Common myeloid progenitor, CD34-positive (primary cell): ENCODE measurements around the gene FIGLA.

Experiments
- CTCF ChIA-PET: fragments of 350-600 bp; sonication (Branson Sonifier 250); formaldehyde crosslinking; loops from one replicate; lab custom pipeline; 2021; ENCODE audit warnings: antibody characterized with exemption; lab: Charles Lee
- POLR2A ChIA-PET: fragments of 350-600 bp; sonication (Branson Sonifier 250); formaldehyde crosslinking; loops from one replicate; lab custom pipeline; 2021; ENCODE audit warnings: antibody characterized with exemption; lab: Charles Lee
- DNase-seq, 3 donors: peaks; one replicate each; pipeline versions ENCODE4 v3.0.0 to v3.0.0-alpha.2; 2013
- H3K27ac ChIP-seq, 2 experiments: 1 replicate in 1 of 2; 2 replicates in 1 of 2; pipeline ENCODE4 v1.7.0; 2013; ENCODE audit warnings: inconsistent platforms in 2 of 2, low read length in 2 of 2, mild to moderate bottlenecking in 2 of 2, low read depth in 1 of 2, moderate library complexity in 1 of 2; ENCODE audit not compliant: severe bottlenecking in 2 of 2, insufficient read depth in 1 of 2, poor library complexity in 1 of 2
- H3K27me3 ChIP-seq, 5 experiments: replicated peaks in 2 of 5; 1 replicate in 3 of 5; 2 replicates in 2 of 5; pipeline versions ENCODE4 v1.6.1 to v1.7.0; 2013; ENCODE audit warnings: low read length in 4 of 5, mild to moderate bottlenecking in 2 of 5, moderate library complexity in 2 of 5, inconsistent platforms in 1 of 5; ENCODE audit not compliant: insufficient read depth in 5 of 5, control insufficient read depth in 4 of 5
- H3K36me3 ChIP-seq, 4 experiments: 1 replicate in 2 of 4; 2 replicates in 2 of 4; pipeline versions ENCODE4 v1.6.1 to v1.7.0; 2013; ENCODE audit warnings: low read length in 3 of 4, control low read depth in 1 of 4, mild to moderate bottlenecking in 1 of 4; ENCODE audit not compliant: control insufficient read depth in 4 of 4, insufficient read depth in 4 of 4
- H3K4me1 ChIP-seq, 4 experiments: 1 replicate in 3 of 4; 2 replicates in 1 of 4; pipeline versions ENCODE4 v1.6.1 to v1.7.1; 2013; ENCODE audit warnings: low read length in 3 of 4, mild to moderate bottlenecking in 3 of 4, control low read depth in 1 of 4, inconsistent platforms in 1 of 4, moderate library complexity in 1 of 4; ENCODE audit not compliant: control insufficient read depth in 4 of 4, insufficient read depth in 4 of 4; ENCODE audit errors: control extremely low read depth in 1 of 4
- H3K4me3 ChIP-seq, 7 experiments: 1 replicate in 4 of 7; 2 replicates in 3 of 7; pipeline versions ENCODE4 v1.5.1 to v1.7.0; 2013; ENCODE audit warnings: mild to moderate bottlenecking in 7 of 7, low read length in 6 of 7, moderate library complexity in 6 of 7, inconsistent platforms in 2 of 7, low read depth in 2 of 7, control low read depth in 1 of 7; ENCODE audit not compliant: insufficient read depth in 4 of 7, control insufficient read depth in 1 of 7; ENCODE audit errors: extremely low read depth in 1 of 7
- H3K9me3 ChIP-seq, 5 experiments: 1 replicate in 4 of 5; 2 replicates in 1 of 5; pipeline versions ENCODE4 v1.6.1 to v1.7.1; 2013; ENCODE audit warnings: low read length in 4 of 5, mild to moderate bottlenecking in 2 of 5, inconsistent platforms in 1 of 5, low read depth in 1 of 5, moderate library complexity in 1 of 5; ENCODE audit not compliant: control insufficient read depth in 4 of 5, insufficient read depth in 2 of 5; ENCODE audit errors: control extremely low read depth in 1 of 5
- WGBS: methylation state at CpG from one replicate; pipeline ENCODE4 v1.1.5; 2013; ENCODE audit not compliant: insufficient coverage; 5-methylcytosine and 5-hydroxymethylcytosine counted together

FIGLA gene

DNA sequence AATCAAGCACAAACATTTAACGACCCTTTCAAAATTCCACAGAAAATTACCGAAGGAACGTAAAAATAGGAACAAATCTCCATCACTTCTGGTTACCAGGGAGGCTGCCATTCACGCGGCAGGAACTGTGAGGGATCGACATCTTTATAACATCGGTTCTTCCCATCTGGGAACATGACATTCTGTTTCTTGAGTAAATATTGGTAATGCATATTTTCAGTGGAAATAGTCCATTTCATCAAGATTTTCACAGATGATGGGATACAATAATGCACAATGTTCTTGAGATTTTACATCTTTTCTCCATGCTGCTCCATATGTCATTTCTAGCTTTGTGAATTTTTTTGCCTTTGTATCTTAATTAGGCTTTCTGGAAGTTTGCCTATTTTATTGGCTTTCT lies 32.5 kb downstream of the FIGLA start:
- peaks cover 5 to 26% (median 9%) of the 10 kb centered on the region in 5 experiments for H3K27me3 ChIP-seq
- H3K27ac ChIP-seq: no peak overlapping the region
- DNase-seq: no peak
- no peak overlapping the region for H3K4me3 ChIP-seq
- H3K4me1 ChIP-seq: no peaks in the 10 kb centered on the region
- no peaks in the 10 kb centered on the region for H3K36me3 ChIP-seq
- CTCF ChIA-PET: no interaction called here
- POLR2A ChIA-PET: no interaction called here
- H3K9me3 ChIP-seq: no peaks in the 10 kb centered on the region
- 100% methylated on average over 7 of the region's 7 CpGs for WGBS

DNA sequence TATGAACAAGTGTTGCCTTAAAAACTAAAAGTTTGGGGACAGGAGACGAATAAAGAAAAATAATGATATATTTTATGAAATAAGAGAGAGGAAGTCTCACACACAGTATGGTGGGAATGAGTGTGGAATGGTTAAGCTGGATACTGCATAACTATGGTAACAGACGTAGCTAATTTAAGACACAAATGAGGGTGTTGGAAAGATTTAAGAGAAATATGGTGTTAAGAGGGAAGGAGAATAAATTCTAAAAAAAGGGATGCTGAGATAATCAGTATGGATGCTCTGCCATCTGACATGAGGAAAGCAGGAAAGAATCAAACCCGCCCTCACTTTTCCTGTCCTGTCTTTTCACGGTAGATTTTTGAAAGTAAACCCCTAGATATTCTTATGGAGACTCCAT lies 33.1 kb downstream of the FIGLA start:
- Histone ChIP-seq H3K36me3 (no peaks in the 10 kb centered on the region), H3K27ac (no peak overlapping the region), H3K4me1 (no peaks in the 10 kb centered on the region), H3K4me3 (no peak overlapping the region), H3K9me3 (no peaks in the 10 kb centered on the region), H3K27me3 (peaks cover 5 to 26% (median 9%) of the 10 kb centered on the region in 5 experiments)
- ChIA-PET POLR2A (no interaction called here), CTCF (no interaction called here)
- DNase-seq: no peak
- 94% methylated on average over 4 of the region's 4 CpGs for WGBS

DNA sequence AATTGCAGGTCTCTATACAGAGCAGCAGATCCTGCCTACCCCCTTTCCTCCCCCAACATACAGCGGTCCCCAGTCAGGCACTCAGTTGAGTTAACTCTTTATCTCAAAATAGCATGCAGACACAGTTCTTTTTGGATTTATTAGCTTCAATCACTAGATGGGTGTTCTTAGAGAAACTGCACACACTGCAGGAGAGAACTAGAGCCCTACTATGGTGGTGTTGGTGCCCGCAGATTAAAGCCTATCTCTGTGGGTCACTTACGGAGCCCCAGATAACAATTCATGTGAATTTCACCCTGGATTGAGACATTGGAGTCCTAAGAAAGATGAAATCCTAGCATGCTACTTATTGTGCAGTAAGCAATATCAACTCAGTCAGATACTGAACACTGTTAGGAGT lies 34.3 kb downstream of the FIGLA start:
- 100% methylated on average over 3 of the region's 3 CpGs for WGBS
- Histone ChIP-seq H3K4me1 (no peaks in the 10 kb centered on the region), H3K4me3 (no peak overlapping the region), H3K27ac (no peak overlapping the region), H3K36me3 (no peaks in the 10 kb centered on the region), H3K27me3 (peaks cover 5 to 26% (median 12%) of the 10 kb centered on the region in 5 experiments), H3K9me3 (no peaks in the 10 kb centered on the region)
- ChIA-PET POLR2A (no interaction called here), CTCF (interaction anchor here (2.3 kb wide), 1 partner anchor 11 kb away, joined by 5 read pairs; no protein-coding TSS in a partner anchor)
- no peak for DNase-seq

DNA sequence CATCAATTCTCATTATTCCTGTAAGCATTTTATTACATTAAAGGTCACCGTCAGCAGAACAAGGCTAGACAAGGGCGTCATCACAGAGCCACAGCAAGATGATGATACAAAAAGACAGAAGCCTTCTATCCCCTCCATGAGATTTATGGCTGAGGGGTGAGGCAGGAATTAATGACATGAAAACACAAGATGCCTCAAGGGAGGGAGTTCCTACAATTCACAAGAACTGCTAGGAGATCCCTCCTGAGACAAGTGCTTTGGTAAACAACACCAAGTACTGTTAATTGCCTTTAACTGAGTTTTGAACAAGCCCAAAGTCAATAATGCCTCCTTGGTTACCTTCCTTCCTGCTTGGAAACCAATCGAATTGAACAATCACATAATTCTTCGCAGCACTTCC lies 36.5 kb downstream of the FIGLA start:
- WGBS: 77% methylated on average over 2 of the region's 4 CpGs
- no peaks in the 10 kb centered on the region for H3K4me1 ChIP-seq
- H3K36me3 ChIP-seq: no peaks in the 10 kb centered on the region
- H3K9me3 ChIP-seq: no peaks in the 10 kb centered on the region
- H3K4me3 ChIP-seq: no peak overlapping the region
- H3K27me3 ChIP-seq: peaks cover 5 to 22% (median 15%) of the 10 kb centered on the region in 5 experiments
- DNase-seq: no peak
- CTCF ChIA-PET: interaction anchor here (2.3 kb wide), 1 partner anchor 8 kb away, joined by 5 read pairs; no protein-coding TSS in a partner anchor
- no peak overlapping the region for H3K27ac ChIP-seq
- POLR2A ChIA-PET: no interaction called here

DNA sequence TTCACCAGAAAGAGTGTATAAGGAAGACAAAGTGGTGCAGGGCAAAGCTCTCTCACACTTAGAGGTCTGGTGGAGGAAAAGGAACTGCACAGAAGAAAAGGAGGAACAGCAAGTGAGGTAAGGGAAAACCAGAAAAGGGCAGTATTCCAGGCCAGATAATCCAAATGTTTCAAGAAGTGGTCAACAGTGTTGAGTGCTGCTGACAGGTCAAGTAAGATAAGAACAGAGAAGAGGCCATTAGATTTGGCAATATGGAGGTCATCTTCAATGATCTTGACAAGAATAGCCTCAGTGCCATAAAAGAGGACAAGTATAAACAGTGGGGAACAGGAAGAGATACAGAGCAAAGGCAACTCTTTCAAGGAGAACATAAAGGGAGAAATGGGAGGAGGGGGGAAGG lies 37.4 kb downstream of the FIGLA start:
- Histone ChIP-seq H3K4me3 (no peak overlapping the region), H3K4me1 (no peaks in the 10 kb centered on the region), H3K27ac (no peak overlapping the region), H3K36me3 (no peaks in the 10 kb centered on the region), H3K9me3 (no peaks in the 10 kb centered on the region), H3K27me3 (peaks cover 5 to 21% (median 14%) of the 10 kb centered on the region in 5 experiments)
- CTCF ChIA-PET: no interaction called here
- POLR2A ChIA-PET: no interaction called here
- DNase-seq: no peak

DNA sequence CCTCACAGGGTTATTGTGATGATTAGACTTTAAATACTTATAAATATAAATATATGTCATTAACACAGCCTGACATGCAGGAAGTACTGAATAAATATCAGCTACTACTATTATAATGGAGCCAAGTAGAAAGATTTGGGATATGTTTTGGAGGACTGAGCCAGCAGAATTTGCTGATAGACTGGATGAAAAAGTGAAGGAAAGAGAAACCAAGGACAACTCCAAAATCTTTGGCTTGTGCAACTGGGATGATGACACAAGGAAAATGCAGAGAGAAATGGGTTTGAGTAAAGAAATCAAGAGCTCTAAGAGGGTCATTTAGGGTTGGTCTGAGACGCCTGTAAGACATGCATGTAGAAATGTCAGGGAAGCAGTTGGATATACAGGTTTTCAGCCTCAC lies 38.0 kb downstream of the FIGLA start:
- Histone ChIP-seq H3K27me3 (peaks cover 4 to 21% (median 12%) of the 10 kb centered on the region in 5 experiments), H3K4me3 (no peak overlapping the region), H3K4me1 (no peaks in the 10 kb centered on the region), H3K36me3 (no peaks in the 10 kb centered on the region), H3K9me3 (peaks cover 0 to under 1% (median 0%) of the 10 kb centered on the region in 5 experiments), H3K27ac (no peak overlapping the region)
- 100% methylated on average over 1 of the region's 1 CpG for WGBS
- CTCF ChIA-PET: no interaction called here
- DNase-seq: no peak
- POLR2A ChIA-PET: no interaction called here

DNA sequence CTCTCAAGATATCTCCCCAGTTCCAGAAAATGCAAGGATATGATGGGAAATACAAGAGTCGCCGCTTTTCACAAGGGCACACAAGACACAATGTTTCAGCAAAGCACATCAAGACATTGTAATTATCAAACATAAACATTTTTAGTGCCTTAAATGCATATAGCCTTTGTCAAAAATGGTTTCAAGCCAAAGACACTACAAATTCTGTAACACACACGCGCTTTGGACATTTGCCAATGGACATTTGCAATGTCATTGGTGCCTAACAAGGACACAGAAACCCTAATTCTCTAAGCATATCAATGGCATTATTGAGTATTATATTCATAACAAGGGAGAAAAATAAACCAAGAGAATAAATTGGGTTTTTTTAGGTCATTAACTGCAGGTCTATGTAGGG lies 38.6 kb downstream of the FIGLA start:
- POLR2A ChIA-PET: no interaction called here
- no peak overlapping the region for H3K27ac ChIP-seq
- peaks cover 0 to 2% (median 0%) of the 10 kb centered on the region in 5 experiments for H3K9me3 ChIP-seq
- DNase-seq: peak in 2 of 3 donors; percentile 19 to 27
- no peaks in the 10 kb centered on the region for H3K36me3 ChIP-seq
- no peak overlapping the region for H3K4me3 ChIP-seq
- no peaks in the 10 kb centered on the region for H3K4me1 ChIP-seq
- H3K27me3 ChIP-seq: peaks cover 2 to 21% (median 12%) of the 10 kb centered on the region in 5 experiments
- CTCF ChIA-PET: interaction anchor here (1.6 to 2.1 kb wide), 2 partner anchors 10 to 17 kb away, joined by 4 to 8 read pairs; no protein-coding TSS in a partner anchor
- WGBS: 75% methylated on average over 2 of the region's 4 CpGs
